HG03521 (cell line): ENCODE results near the gene ZMIZ1.

ENCODE experiments used
- ATAC-seq: cut with Tn5 transposase; IDR thresholded peaks from one replicate; pipeline ENCODE4 v1.9.1; 2021; ENCODE audit warnings: mild to moderate bottlenecking, moderate library complexity; ENCODE audit not compliant: unreplicated experiment

The ZMIZ1 gene

DNA sequence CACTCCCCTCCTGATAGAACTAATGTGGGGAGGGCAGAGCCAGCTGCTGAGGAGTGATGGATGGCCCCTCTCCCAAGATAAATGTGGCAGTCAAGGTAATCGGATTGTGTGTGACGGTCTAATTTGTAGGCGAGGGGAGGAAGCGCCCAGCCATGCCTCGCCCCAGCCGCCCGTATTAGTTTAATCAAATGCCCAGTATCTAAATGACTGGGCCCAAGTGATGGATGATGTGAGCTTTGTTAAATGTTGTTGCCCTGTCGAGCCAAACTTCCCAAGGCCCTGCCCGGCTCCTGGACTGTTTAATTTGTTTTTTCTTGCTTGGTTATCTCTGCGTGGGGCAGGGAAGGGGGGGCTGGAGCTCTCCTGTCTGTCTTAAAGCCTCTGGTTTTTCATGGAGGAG lies 190.1 kb downstream of the ZMIZ1 start:
- no peak for ATAC-seq

DNA sequence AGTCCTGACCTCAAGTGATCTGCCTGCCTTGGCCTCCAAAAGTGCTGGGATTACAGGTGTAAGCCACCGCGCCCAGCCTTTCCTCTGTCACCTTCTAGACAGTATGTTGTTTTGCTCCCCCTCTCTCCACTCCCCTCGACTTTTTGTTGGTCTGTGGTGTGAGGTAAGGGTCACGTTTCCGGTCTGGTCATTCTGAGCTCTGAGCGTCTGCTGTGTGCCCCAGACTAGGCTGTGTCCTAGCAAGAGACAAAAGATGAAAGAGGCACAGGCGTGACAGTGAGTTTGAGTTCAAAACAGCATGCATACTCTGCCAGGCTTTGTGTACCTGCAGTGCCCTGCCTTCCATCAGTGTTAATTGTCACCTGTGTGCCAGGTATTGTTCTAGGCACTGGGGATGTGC lies 191.1 kb downstream of the ZMIZ1 start:
- ATAC-seq: no peak

DNA sequence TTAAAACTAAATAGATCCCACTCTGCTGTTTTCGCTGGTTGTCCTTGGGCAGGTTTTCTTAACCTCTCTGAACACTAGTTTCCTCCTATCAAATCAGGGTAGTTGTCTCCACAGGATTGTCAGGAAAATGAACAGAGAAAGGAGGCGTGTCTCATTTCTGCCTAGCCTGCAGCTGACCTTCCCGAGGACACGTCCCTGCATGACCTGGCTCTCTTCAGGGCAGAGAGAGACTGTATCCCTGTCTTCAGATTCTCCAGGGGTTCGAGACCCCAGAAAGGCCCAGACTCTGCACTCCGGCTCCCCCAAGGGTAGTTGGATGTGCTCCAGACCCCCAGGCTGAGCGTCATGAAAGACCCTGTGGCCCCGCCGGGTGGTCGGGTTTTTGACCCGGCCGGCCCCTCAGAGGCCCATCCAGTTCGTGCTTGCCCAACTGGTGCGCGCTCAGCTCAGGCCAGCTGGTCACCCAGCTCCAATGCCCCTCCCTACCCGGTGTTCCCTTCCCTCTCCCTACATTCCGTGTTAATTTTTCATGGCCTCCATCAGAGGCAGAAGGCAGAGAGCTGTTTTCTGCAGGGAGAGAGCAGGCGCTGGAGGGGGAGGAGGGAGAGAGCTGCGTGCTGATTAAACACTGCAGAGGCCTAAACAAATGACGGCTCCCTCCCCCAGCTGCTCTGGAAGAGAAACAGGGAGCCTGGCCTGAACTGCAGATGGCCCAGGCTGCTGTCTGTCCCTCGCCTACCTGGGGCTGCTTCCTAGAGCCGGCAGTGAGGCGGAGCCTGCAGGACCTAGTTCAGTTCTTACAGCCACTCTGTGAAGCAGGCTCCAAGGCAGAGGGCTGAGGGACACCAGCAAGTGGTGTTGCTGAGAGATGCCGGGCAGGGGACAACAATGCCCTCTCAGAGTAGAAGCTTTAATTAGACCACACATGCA lies 192.3 kb downstream of the ZMIZ1 start:
- no peak for ATAC-seq

DNA sequence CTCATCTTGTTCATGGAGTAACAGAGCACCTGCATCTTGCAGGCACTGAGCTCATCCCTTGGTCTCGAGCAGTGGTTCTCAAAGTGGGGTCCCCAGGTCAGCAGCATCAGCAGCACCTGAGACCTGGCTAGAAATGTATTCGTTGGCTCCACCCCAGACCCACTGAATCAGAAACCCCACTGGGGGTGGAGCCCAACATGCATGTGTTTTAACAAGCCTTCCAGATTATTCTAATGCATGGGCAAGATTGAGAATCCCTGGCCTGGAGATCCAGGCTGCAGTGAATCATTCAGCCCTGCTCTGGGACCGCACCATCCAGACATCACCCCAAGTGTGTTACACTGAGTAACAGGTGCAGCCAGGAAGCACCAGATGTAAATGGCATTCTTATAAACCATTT lies 193.4 kb downstream of the ZMIZ1 start:
- ATAC-seq: no peak

DNA sequence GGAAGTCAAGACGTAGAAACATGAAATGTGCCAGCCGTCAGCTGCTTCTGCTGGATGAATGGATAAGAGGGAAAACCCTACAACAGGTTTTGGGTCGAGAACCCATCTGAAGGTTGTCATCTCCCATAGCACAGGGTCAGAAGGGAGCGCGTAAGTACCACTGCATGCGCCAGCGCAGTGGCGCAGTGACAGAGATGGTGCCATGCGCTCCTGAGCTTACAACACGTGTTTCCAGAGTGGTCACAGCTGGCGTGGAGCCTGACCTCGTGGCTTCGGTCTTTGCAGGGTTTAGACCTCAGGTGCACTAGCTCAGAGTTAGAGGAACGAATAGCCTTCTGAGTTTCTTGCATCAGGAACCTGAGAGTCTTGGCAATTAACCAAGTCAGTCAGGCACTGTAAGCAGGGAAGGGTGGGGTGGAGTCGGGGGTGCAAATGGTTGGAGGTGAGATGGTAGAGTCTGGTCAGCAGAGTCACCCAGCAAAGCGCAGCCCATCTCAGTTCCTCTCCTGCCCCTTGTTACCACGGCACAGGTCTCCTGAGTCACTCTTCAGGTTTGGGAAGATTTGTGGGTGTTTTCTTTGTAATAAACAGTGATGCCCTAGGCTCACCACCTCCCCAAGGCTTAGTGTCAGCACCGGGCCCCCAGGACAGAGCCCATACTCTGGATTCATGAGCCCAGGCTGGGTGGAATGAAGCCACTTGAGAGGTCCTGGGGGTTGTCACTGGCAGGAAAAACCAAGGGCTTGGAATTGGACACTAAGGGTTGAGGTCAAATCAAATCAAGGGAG lies 194.4 kb downstream of the ZMIZ1 start:
- ATAC-seq: no peak

DNA sequence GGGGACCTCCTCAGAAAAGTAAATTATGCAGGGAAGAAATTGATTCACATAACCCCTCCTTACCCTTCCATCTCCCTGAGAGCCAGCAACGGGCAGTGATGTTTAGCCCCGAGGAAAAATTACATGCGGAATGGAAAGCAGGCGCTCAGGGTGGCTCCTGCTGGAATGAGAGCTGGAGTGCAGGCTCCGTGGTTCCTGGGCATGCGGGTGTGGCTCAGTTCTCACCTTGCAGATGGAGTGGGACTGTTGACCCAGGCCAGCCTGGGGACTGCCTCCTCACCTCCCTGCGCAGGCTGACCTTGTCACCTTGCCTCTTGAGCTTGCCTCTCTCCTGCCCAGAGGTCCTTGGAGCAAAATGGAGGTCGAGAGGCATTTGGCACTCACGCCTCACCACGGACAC lies 195.2 kb downstream of the ZMIZ1 start:
- ATAC-seq: no peak

DNA sequence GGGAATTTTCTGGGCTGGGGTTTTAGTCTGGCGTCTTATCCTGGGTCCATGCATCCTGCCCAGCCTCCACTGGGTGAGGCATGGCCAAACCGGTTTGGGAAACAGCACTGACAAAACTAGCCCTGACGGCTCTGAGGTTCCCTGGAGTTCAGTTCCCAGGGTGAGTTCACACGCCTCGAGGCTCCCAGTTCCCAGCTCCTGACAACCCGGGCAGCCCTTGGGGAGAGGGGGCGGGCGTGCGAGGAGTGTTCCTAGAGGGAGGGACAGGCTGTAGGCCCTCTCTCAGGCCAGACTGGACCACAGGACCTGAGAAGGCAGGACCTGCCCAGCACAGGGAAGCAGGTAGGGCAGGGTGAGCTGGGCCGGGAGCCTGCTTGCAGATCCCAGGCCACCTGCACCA lies 196.2 kb downstream of the ZMIZ1 start:
- ATAC-seq: no peak

DNA sequence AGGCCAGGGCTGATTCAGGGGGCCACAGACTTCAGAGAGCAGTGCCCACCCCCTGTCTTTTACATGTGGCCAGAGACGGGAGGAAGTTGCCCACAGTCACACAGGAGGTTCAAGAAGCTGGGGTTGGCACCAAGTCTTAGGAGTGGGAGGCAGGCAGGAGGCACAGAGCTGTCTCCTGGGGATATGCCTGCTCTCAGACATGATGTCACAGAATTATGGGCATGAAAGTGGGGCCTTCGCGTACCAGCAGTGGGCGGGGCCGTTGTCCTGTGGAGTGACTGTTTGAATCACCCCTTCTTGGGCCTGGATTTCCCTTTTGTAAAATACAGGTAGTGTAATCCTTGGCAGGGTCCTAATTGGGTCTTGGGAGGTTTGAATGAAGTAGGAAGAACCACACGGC lies 197.3 kb downstream of the ZMIZ1 start:
- ATAC-seq: no peak

DNA sequence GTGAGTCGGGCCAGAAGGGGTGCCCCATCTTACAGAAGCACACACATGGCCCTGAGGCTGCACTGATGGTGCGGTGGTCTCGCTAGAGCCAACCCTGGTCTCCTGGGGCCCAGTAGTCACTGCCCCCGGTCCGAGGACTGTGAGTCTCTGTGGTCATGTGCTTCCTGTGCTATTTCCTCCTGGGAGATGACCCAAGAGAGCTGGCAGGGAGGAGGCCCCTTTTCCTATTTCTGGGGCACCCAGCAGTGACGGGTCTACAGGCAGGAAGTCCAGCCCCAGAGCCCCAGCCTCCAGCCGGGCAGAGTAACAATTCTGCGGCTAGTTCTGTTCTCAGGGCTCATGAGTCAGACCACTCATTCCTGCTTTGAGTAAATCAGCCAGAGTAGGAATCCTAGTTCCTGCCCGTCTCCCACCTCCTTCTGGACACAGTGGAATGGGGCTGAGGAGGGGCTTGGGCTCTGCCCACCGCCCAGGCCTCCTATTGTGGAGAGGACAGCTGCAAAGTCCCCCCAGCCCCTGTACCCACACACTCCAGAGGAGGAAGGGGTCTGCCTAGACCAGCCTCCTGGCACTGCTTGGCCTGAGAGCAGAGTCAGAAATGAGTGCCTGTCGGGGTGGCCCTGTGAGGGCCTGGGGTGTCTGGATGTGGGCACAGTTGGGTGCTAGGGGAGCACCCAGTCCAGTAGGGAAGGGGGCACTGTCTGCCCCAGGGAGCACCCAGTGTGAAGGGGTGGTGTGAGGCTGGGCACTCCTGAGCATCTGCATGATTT lies 198.0 kb downstream of the ZMIZ1 start:
- peak; percentile 86 for ATAC-seq

DNA sequence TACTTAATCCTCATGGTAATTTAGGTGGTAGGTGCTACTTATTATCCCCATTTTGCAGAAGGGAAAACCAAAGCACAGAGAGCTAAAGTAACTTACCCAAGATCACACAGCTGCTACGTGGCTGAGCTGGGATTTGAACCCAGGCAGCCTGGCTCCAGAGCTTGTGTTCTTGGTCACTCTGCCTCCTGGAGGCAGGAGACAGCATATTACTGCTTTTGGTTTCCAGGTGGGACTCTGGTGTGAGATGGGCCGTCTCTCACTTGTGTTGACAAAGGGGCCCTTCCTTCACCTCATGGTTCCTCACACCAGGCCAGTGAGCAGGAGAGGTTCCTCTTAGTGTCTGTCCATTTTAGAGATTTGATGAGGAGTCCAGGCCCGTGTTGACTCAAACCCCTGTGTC lies 198.7 kb downstream of the ZMIZ1 start:
- ATAC-seq: no peak

DNA sequence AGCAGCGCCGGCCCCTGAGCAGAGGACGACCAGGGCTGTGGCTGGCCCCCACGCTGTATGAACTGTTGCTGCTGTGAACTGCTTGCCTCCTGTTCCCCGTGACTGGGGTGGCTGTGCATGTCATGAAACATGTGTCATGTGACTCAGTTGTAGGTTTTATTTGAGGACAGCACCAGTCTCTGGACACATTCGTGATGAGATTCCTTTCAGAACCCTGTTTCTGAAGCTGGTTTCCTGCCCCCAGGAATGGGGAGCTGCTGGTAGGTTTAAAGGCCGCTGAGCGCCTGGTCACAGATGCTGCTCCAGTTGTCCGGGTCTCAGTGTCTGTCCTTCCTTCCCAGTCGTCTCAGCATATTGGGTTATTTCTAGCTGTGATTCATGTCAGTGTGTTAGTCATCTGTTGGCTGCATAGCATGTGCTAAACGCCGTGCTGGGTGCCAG lies 199.4 kb downstream of the ZMIZ1 start:
- no peak for ATAC-seq

DNA sequence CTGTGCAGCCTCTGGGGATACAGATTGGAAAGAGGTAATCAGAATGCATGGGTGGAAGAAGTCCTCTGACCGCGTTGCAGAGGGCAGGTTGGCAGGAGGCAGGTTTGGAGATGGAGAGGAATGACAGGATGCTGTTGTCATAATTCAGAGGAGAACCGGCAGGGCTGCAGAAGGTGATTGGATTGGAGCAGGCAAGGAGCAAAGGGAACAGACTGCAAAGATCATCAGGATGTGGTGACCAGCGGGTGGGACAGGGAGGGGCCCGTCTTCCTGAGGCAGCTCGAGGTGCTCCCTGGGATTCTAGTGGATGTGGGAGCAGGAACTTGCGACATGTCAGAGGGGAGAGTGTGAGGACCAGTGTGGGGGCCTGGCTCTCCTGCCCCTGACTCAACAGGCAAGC lies 200.0 kb downstream of the ZMIZ1 start:
- ATAC-seq: no peak

DNA sequence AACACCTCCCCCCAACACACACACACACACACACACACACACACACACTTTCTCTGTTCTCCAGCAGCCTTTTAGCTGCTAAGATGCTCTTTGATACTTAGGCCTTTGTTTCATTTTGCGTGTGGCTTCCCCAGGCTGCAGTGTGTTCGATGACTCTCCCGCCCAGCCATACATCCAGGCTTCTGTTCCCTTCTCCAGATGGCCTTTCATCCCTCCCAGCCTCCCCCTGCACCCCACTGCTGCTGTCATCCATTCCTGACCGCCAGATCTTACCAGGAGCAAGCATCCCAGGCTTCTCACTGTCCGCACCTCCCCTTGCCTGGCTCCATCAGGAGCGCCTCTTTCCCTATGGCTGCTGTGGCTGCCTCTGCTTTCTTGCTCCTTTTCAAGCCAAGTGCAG lies 200.7 kb downstream of the ZMIZ1 start:
- ATAC-seq: no peak

DNA sequence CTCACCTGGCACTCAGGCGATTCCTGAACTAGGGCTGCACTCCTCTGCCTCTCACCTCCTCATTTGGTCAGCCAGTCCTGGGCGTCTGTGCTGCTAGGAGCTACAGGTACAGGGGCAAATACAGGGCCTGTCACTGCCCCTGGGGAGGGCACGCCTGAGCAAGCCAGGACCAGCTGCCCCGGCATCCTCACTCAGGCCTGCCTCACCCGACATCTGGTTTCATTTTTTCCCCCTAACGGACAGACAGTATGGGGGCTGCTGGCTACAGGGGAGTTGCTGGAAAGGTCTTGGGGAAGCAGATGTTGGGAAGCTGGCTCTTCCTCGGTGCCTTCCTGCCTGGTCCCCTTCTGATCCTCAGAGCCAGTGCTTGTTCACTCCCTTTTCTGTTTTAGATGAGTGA lies 201.2 kb downstream of the ZMIZ1 start:
- no peak for ATAC-seq

DNA sequence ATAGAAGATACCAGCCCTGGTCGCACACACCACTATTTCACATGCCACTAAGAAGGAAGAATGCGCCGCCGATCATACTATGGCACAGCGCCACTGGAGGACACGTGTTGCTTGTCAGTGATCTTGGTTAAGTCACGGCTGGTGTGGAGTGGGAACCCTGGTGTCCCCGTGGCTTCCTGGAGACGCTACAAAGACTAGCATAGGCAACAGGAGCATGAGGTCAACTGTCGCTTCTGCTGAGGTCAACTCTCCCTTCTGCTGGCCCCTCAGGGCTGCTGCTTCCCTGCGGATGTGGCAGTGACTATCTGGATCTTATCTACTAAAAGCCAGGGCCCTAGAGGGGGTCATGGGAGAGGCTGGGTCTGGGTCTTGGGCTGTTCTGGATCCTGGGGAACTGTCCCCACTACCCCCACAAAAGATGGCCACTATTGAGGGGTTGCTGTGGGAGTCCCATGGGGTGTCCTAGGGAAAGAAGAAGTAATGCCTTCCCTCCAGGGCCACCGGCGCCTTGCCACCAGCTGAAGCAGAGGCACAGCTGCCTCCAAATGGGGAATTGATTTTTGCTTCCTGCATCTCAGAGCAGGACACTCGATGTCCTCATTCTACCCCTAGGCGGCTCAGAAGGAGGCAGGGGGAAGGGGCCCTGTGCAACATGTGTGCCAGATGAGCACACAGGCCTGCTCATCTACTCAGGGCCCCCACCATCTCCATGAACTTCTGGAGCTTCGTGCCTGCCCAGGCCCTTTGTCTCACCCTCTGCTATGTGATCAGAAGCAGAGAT lies 201.9 kb downstream of the ZMIZ1 start:
- ATAC-seq: no peak

DNA sequence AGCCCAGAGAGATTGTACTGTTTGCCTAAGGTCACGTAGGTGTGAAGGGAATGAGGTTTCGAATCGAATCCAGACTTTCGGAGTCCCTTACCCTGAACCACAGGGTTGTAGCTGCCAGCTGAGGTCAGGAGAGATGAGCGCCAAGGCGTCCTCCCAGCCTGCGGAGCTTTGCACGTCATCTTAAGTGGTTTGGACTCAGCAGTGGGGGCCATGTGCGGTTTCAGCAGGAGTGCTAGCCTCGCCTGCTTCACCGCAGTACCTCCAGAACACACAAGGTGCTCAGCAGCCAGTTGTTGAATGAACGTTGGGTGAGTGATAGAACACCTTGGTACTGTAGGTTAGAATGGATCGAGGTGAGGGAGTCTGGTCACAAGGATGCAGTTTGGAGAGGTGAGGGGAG lies 203.6 kb downstream of the ZMIZ1 start:
- no peak for ATAC-seq

DNA sequence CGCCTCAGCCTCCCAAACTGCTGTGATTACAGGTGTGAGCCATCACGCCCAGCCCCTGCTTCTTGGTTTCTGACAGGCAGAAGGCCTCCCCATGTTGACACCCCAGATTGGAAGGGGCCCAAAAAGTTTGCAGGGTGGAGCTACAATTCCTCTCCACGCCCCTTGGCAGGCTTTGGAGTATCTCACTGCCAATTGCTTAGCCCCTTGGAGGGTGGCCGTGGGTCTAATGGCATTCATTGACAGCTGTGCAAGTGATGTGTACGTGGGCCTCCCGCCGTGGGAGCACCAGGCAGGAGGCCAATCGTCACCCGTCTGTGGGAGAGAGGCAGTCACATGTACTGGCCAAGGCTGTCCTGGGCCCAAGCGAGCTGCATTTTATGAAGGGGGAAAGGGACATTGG lies 204.8 kb downstream of the ZMIZ1 start:
- no peak for ATAC-seq

DNA sequence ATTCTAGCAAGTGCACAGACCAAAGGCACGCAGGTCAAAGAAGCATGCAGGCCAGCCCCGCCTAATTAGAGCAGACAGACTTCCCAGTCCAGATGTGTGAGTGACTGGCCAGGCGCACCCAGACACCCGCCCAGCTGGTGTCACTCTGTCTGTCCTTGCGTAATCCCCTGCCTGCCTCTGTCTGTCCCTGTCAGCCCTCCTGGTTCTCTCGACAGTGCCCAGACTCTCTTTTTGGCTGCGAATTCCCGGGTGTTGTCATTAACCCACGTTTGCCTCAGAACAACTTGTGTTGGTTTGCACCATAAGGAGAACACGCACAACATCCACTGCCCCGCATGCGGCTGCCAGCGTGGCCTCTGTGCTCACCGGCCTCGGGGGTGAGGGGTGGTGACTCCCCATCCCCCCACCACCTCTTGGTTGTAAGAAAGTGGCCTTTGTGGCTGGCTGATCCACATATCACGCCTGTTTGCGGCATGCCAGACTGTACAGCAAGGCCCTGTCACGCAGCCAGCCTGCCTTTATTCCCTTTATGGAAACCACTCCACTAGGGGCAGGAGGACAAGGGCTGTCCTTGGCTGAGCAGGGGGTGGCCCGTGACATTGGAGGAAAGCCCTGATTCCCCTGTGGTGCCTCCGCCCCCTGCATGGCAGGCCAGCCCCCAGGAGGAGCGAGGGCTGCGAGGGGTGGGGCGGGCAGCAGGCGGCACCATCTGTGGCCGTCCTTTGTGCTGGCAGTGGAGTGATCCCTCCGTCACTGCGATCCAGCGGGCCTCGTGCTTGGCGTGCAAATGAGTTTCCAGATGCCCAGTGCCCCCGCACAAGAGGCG lies 205.7 kb downstream of the ZMIZ1 start:
- ATAC-seq: no peak

DNA sequence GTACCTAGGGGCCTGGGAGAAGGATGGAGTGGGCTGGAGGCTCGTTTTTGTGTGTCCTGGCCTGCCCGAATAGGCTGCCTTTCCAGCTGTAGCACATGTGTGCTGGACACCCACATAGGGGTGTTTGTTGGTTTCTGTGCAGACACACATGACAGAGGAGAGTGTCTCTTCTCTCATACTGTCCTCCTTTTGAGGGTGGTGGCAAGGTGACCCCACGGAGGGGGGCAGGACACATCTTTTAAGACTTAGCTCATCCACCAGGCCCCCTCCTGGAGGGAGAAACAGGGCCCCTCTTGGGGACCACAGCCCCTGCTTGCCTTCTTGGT lies 206.3 kb downstream of the ZMIZ1 start:
- no peak for ATAC-seq

DNA sequence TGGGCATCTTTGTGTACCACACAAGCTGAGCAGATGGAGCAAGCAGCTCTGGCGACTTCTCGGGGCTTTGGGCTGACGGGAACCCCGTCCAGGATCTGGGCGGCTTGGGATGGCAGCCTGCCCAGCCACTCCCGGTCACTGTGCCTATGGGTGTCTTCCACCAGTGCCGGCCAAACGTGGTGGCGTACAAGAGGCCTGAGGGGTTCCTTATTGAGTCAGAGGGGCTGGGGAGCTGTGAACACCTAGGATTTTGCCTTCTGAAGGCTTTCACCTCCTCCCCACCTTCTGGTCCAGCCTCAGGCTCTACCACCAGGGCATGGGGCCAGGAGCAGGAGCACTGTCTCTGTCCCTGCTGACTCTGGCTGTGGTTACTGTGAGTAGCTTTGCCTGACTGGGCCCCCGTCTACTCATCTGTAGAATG lies 206.7 kb downstream of the ZMIZ1 start:
- no peak for ATAC-seq
